GM23338 (cell line): ENCODE measurements around the gene STAB2. TPM values are rescaled to one million over a fixed set of nuclear protein-coding genes. Genes with fewer than 3 reads are reported as not detected.

ENCODE experiments used
- ATAC-seq: fragments of 200-7000 bp; cut with Tn5 transposase; 3 replicates; pipeline ENCODE4 v1.9.1; 2020
- DNase-seq: peaks from one replicate; pipeline ENCODE4 v3.0.0-alpha.2; 2015; ENCODE audit warnings: low spot score
- H2AFZ ChIP-seq: fragments of 200-600 bp; sonication (generic); 2 replicates; pipeline ENCODE4 v1.8.0; 2016; ENCODE audit warnings: antibody characterized with exemption, mild to moderate bottlenecking, moderate library complexity
- H3F3A ChIP-seq: fragments of 200-600 bp; sonication (generic); replicated peaks from 2 replicates; pipeline ENCODE4 v1.8.0; 2017; ENCODE audit warnings: antibody characterized with exemption, mixed run types, low read depth
- H3K27ac ChIP-seq: fragments of 200-600 bp; sonication (generic); 2 replicates; pipeline ENCODE4 v1.6.1; 2016; ENCODE audit warnings: low read depth
- H3K27me3 ChIP-seq: fragments of 200-600 bp; sonication (generic); 2 replicates; pipeline ENCODE4 v1.8.0; 2016; ENCODE audit warnings: mild to moderate bottlenecking, mixed run types, moderate library complexity; ENCODE audit not compliant: insufficient read depth
- H3K36me3 ChIP-seq: fragments of 200-600 bp; sonication (generic); 2 replicates; pipeline ENCODE4 v1.8.0; 2016; ENCODE audit warnings: mild to moderate bottlenecking; ENCODE audit not compliant: insufficient read depth
- H3K4me1 ChIP-seq: fragments of 200-600 bp; sonication (generic); 2 replicates; pipeline ENCODE4 v1.8.0; 2016; ENCODE audit warnings: mild to moderate bottlenecking, moderate library complexity; ENCODE audit not compliant: insufficient read depth
- H3K4me2 ChIP-seq: fragments of 200-600 bp; sonication (generic); 2 replicates; pipeline ENCODE4 v1.7.1; 2017; ENCODE audit warnings: mixed run types
- H3K4me3 ChIP-seq: fragments of 200-600 bp; sonication (generic); 2 replicates; pipeline ENCODE4 v1.6.1; 2016; ENCODE audit warnings: mixed run types
- H3K79me2 ChIP-seq: fragments of 200-600 bp; sonication (generic); replicated peaks from 2 replicates; pipeline ENCODE4 v1.8.0; 2017; ENCODE audit warnings: mild to moderate bottlenecking; ENCODE audit not compliant: insufficient read depth
- H3K9me2 ChIP-seq: fragments of 200-600 bp; sonication (generic); 2 replicates; pipeline ENCODE4 v1.8.0; 2017; ENCODE audit not compliant: insufficient read depth
- H4K20me1 ChIP-seq: fragments of 200-600 bp; sonication (generic); replicated peaks from 2 replicates; pipeline ENCODE4 v1.8.0; 2017; ENCODE audit warnings: mild to moderate bottlenecking; ENCODE audit not compliant: insufficient read depth
- H3K27ac Mint-ChIP-seq: 2 replicates; pipeline ENCODE4 v1.8.0; 2020; ENCODE audit warnings: inconsistent platforms, mild to moderate bottlenecking, moderate library complexity, mixed read lengths
- H3K27me3 Mint-ChIP-seq: 3 replicates; pipeline ENCODE4 v1.8.0; 2022; ENCODE audit warnings: low read depth, mild to moderate bottlenecking, moderate library complexity, mixed read lengths, inconsistent platforms; ENCODE audit not compliant: insufficient read depth, poor library complexity
- H3K36me3 Mint-ChIP-seq: 3 replicates; pipeline ENCODE4 v1.8.0; 2021; ENCODE audit warnings: low read depth, mild to moderate bottlenecking, inconsistent platforms, moderate library complexity, mixed read lengths
- H3K4me1 Mint-ChIP-seq: 3 replicates; pipeline ENCODE4 v1.8.0; 2020; ENCODE audit warnings: mild to moderate bottlenecking, inconsistent platforms, mixed read lengths
- H3K4me3 Mint-ChIP-seq: 3 replicates; pipeline ENCODE4 v1.8.0; 2021; ENCODE audit warnings: moderate library complexity, mild to moderate bottlenecking, inconsistent platforms, mixed read lengths
- H3K9me3 Mint-ChIP-seq: 3 replicates; pipeline ENCODE4 v1.8.0; 2020; ENCODE audit warnings: moderate library complexity, mild to moderate bottlenecking, inconsistent platforms, mixed read lengths
- CREB1 ChIP-seq: fragments of 250-450 bp; sonication (Bioruptor Pico); IDR thresholded peaks from 2 replicates; pipeline ENCODE4 v1.5.0; 2020; ENCODE audit warnings: low read depth, mild to moderate bottlenecking, moderate library complexity
- CTCF ChIP-seq, 2 experiments: fragments of 200-600 bp in 1 of 2; sonication (generic) in 1 of 2; conservative IDR thresholded peaks; 2 replicates each; pipeline versions ENCODE4 v1.5.1 to v1.6.1; 2016 to 2017; ENCODE audit warnings: antibody characterized with exemption in 2 of 2, low read depth in 2 of 2, mild to moderate bottlenecking in 2 of 2, moderate library complexity in 1 of 2
- ETS1 ChIP-seq: IDR thresholded peaks from 2 replicates; pipeline ENCODE4 v1.6.1; 2016; ENCODE audit warnings: antibody characterized with exemption
- EZH2phosphoT487 ChIP-seq: fragments of 200-600 bp; sonication (generic); IDR thresholded peaks from one replicate; pipeline ENCODE4 v1.8.1; 2018; ENCODE audit warnings: antibody characterized with exemption; ENCODE audit not compliant: unreplicated experiment
- JUNB ChIP-seq: IDR thresholded peaks from one replicate; pipeline ENCODE4 v1.6.1; 2016; ENCODE audit warnings: antibody characterized with exemption; ENCODE audit not compliant: unreplicated experiment
- NANOG ChIP-seq: IDR thresholded peaks from 2 replicates; pipeline ENCODE4 v1.6.1; 2016; ENCODE audit warnings: antibody characterized with exemption, borderline replicate concordance
- POLR2AphosphoS5 ChIP-seq: IDR thresholded peaks from 2 replicates; pipeline ENCODE4 v1.6.1; 2016; ENCODE audit warnings: antibody characterized with exemption, low read depth
- REST ChIP-seq: IDR thresholded peaks from one replicate; pipeline ENCODE4 v1.6.1; 2018; ENCODE audit warnings: antibody characterized with exemption; ENCODE audit not compliant: unreplicated experiment
- STAT1 ChIP-seq: IDR thresholded peaks from one replicate; pipeline ENCODE4 v1.6.1; 2016; ENCODE audit warnings: antibody characterized with exemption; ENCODE audit not compliant: unreplicated experiment
- ZNF114 ChIP-seq: fragments of 250-450 bp; sonication (Bioruptor Pico); IDR thresholded peaks from 2 replicates; pipeline ENCODE4 v1.5.0; 2020; ENCODE audit warnings: mild to moderate bottlenecking, moderate library complexity
- ZNF331 ChIP-seq: fragments of 250-450 bp; sonication (Bioruptor Pico); IDR thresholded peaks from 2 replicates; pipeline ENCODE4 v1.5.0; 2020; ENCODE audit warnings: low read depth, mild to moderate bottlenecking, moderate library complexity
- ZNF462 ChIP-seq: fragments of 250-450 bp; sonication (Bioruptor Pico); IDR thresholded peaks from 2 replicates; pipeline ENCODE4 v1.5.0; 2020; ENCODE audit warnings: mild to moderate bottlenecking, moderate library complexity
- polyA plus RNA-seq: library from polyadenylated mRNA; unstranded; fragments of >200 nt; fragmentation: Nextera tagmentation; extraction: Ambion mirVana; gene quantifications from 2 replicates; pipeline ENCODE4 v1.2.1, GENCODE V29; 2016
- total RNA-seq: library from RNA; depleted of rRNA; stranded (reverse); fragments of >200 nt; shearing (Covaris generic); gene quantifications from 2 replicates; pipeline ENCODE4 v1.2.3, GENCODE V29; 2014

The STAB2 gene
- total and polyA plus RNA-seq, 2 experiments from 2014 or later: 0.14 TPM; not detected in 1

- H3K27me3 Mint-ChIP-seq: no peaks in the 10 kb centered on the region
- H3K79me2 ChIP-seq: no peaks in the 10 kb centered on the region
- ATAC-seq (no peak), DNase-seq (no peak)
- no peak overlapping the region for H3K4me3 ChIP-seq
- H3K4me2 ChIP-seq: no peak overlapping the region
- no peaks in the 10 kb centered on the region for H4K20me1 ChIP-seq
- H3K27ac Mint-ChIP-seq: no peak overlapping the region
- TF ChIP-seq CREB1 (CRISPR knock-in tag): no peak
- no peak for TF ChIP-seq EZH2phosphoT487
- no peak for TF ChIP-seq NANOG
- no peak for TF ChIP-seq JUNB
- TF ChIP-seq POLR2AphosphoS5: no peak
- TF ChIP-seq CTCF (conservative IDR thresholded peaks at IDR 0.05; ENCODE audit: low read depth in 2 of 2): no peak
- TF ChIP-seq ETS1: no peak
- TF ChIP-seq ZNF114 (CRISPR knock-in tag): no peak
- TF ChIP-seq REST: no peak
- no peak for TF ChIP-seq STAT1
- TF ChIP-seq ZNF331: no peak
- no peak for TF ChIP-seq ZNF462 (CRISPR knock-in tag)
- H3K36me3 ChIP-seq: no peaks in the 10 kb centered on the region
- no peaks in the 10 kb centered on the region for H3F3A ChIP-seq
- H3K36me3 Mint-ChIP-seq: no peaks in the 10 kb centered on the region
- no peak overlapping the region for H2AFZ ChIP-seq
- H3K4me1 Mint-ChIP-seq: no peaks in the 10 kb centered on the region
- no peaks in the 10 kb centered on the region for H3K9me2 ChIP-seq
- no peaks in the 10 kb centered on the region for H3K27me3 ChIP-seq
- no peaks in the 10 kb centered on the region for H3K9me3 Mint-ChIP-seq
- H3K4me1 ChIP-seq: no peaks in the 10 kb centered on the region
- H3K27ac ChIP-seq: no peak overlapping the region
- H3K4me3 Mint-ChIP-seq: no peak overlapping the region
Observed at GRCh38 chr12:103639983-103640382, 52.9 kb downstream of the STAB2 start.
